ENCODE measurements around the gene PJVK. TPM values are rescaled to one million over a fixed set of nuclear protein-coding genes. Genes with fewer than 3 reads are reported as not detected.
"Not testable (repeated sequence)": the region's sequence is repeated elsewhere in the genome, so short reads cannot be mapped to it uniquely, and the experiment has no call there.

PJVK gene
- total and polyA plus RNA-seq, 10 of the 15 experiments (the other 5 are each of a cell fraction or from before 2014, with no cell fraction given): 1.8 to 6.8 (median 3.2) TPM

DNA sequence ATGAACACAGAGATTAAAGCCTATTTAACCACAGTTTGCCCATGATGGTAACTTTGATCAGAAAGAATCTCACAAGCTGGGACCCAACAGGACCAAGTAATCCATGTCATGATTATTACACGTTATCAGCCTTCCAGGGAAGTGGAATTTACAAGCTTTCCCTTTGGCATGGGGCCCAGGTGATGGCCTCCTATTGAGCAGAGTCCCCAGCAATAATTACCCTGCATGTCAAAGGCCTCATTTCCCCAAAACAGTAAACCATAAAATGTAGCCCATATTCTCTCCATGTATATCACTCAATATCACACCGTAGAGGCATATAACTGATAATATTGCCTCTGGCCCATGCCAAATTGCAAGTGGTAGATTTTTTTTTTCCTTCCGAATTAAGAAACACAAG lies 39.1 kb upstream of the PJVK start (continued):
- TF ChIP-seq, protein P1, sequence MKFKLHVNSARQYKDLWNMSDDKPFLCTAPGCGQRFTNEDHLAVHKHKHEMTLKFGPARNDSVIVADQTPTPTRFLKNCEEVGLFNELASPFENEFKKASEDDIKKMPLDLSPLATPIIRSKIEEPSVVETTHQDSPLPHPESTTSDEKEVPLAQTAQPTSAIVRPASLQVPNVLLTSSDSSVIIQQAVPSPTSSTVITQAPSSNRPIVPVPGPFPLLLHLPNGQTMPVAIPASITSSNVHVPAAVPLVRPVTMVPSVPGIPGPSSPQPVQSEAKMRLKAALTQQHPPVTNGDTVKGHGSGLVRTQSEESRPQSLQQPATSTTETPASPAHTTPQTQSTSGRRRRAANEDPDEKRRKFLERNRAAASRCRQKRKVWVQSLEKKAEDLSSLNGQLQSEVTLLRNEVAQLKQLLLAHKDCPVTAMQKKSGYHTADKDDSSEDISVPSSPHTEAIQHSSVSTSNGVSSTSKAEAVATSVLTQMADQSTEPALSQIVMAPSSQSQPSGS (IDR thresholded peaks at IDR 0.05; ENCODE audit: low read length): no peak

DNA sequence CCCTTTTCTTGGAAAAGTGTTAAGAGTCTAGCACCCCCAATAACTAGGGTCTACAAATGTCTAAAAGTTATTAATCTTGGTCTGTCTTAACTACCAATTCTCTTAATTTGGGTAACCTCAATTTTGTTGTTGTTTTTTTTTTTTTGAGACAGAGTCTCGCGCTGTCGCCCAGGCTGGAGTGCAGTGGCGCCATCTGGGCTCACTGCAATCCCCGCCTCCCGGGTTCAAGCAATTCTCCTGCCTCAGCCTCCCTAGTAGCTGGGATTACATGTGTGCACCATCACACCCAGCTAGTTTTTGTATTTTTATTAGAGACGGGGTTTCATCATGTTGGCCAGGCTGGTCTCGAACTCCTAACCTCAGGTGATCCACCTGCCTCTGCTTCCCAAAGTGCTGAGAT lies 38.7 kb upstream of the PJVK start:
- H2AFZ ChIP-seq (ENCODE audit: control insufficient read depth, low read depth, low read length); H3K36me3 ChIP-seq (ENCODE audit: control insufficient read depth in 2 of 2, insufficient read depth in 2 of 2, low read length in 1 of 2); H3K9me3 ChIP-seq (replicated peaks; ENCODE audit: control insufficient read depth, insufficient read depth, low read length); ATAC-seq; H3K4me3 ChIP-seq; H4K20me1 ChIP-seq (ENCODE audit: control insufficient read depth, insufficient read depth); H3K4me1 ChIP-seq (ENCODE audit: control insufficient read depth, insufficient read depth, low read length); DNase-seq (ENCODE audit: low read depth, low spot score); BruUV-seq (replicated peaks); intact Hi-C loops (cut with micrococcal nuclease; ENCODE audit: unreplicated experiment); FAIRE-seq; H3K27me3 ChIP-seq (replicated peaks in 1 of 2; ENCODE audit: control insufficient read depth in 2 of 2, insufficient read depth in 2 of 2, low read length in 1 of 2); H3K27ac ChIP-seq (ENCODE audit: control insufficient read depth, insufficient read depth); in situ Hi-C loops (cut with MboI): not testable (repeated sequence)
- CTCF ChIA-PET: interaction anchor here (5.1 to 12.4 kb wide), 3 partner anchors 14 to 300 kb away, joined by 41 to 702 read pairs (median 101); partner anchors contain the start of genes PJVK, PRKRA and RBM45
- RAD21 ChIA-PET (ENCODE audit: unreplicated experiment): interaction anchor here (1.2 to 8.3 kb wide), 7 partner anchors 9 to 300 kb away, joined by 3 to 162 read pairs (median 5); partner anchors contain the start of genes PJVK, PRKRA and RBM45
- 96% methylated on average over 8 of the region's 8 CpGs for WGBS (ENCODE audit: insufficient coverage, insufficient replicate concordance, low lambda C conversion rate, missing lambda C conversion rate)
- SMC1A ChIA-PET (ENCODE audit: uncharacterized antibody, unreplicated experiment): interaction anchor here (0.6 to 10.6 kb wide), 3 partner anchors 14 to 632 kb away, joined by 3 to 454 read pairs (median 24); partner anchors contain the start of genes PJVK and PRKRA
- H3K79me2 ChIP-seq (ENCODE audit: control insufficient read depth, insufficient read depth, low read length): peaks cover 23% of the 10 kb centered on the region
- H3K9ac ChIP-seq (ENCODE audit: control insufficient read depth, insufficient read depth, low read length): peak overlapping the region; percentile 95; the same call in 1 of the 2 replicates
- H3K4me2 ChIP-seq (ENCODE audit: control insufficient read depth, insufficient read depth): peak overlapping the region; percentile 28
- POLR2A ChIA-PET: interaction anchor here (1.4 to 5.1 kb wide), 3 partner anchors 8 to 19 kb away, joined by 4 to 64 read pairs (median 8); no protein-coding TSS in a partner anchor
- TF ChIP-seq, protein P2, sequence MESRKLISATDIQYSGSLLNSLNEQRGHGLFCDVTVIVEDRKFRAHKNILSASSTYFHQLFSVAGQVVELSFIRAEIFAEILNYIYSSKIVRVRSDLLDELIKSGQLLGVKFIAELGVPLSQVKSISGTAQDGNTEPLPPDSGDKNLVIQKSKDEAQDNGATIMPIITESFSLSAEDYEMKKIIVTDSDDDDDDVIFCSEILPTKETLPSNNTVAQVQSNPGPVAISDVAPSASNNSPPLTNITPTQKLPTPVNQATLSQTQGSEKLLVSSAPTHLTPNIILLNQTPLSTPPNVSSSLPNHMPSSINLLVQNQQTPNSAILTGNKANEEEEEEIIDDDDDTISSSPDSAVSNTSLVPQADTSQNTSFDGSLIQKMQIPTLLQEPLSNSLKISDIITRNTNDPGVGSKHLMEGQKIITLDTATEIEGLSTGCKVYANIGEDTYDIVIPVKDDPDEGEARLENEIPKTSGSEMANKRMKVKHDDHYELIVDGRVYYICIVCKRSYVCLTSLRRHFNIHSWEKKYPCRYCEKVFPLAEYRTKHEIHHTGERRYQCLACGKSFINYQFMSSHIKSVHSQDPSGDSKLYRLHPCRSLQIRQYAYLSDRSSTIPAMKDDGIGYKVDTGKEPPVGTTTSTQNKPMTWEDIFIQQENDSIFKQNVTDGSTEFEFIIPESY (IDR thresholded peaks at IDR 0.05): peak; percentile 80; the same call in 1 of the 2 replicates
